ENCODE data around the gene TMEM11.

TMEM11 gene

DNA sequence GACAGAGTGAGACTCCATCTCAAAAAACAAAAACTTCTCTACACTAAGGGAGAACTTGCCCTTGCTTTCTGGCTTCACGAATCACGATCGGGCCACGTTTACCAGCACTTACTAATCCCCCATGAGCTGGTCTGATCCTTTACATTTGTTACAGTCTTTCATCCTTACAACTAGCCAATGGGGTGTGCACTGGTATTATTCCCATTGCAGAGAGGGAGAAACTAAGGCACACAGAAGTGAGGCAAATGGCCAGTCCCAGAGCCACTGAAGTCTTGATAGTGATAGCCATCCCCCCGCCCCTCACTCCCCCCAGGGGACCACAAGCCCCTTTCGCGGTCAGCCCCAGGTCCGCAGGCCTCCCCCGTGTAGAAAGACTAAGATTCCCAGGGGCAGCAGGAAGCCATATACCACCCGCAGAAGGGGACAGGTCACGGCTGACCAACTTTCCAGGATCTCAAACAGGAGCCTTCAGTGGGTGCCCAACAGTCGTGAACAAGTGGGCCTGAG is 38.4 kb upstream of the TMEM11 start:
- TF ChIP-seq, protein P1, sequence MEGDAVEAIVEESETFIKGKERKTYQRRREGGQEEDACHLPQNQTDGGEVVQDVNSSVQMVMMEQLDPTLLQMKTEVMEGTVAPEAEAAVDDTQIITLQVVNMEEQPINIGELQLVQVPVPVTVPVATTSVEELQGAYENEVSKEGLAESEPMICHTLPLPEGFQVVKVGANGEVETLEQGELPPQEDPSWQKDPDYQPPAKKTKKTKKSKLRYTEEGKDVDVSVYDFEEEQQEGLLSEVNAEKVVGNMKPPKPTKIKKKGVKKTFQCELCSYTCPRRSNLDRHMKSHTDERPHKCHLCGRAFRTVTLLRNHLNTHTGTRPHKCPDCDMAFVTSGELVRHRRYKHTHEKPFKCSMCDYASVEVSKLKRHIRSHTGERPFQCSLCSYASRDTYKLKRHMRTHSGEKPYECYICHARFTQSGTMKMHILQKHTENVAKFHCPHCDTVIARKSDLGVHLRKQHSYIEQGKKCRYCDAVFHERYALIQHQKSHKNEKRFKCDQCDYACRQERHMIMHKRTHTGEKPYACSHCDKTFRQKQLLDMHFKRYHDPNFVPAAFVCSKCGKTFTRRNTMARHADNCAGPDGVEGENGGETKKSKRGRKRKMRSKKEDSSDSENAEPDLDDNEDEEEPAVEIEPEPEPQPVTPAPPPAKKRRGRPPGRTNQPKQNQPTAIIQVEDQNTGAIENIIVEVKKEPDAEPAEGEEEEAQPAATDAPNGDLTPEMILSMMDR (IDR thresholded peaks at IDR 0.05; ENCODE audit: low read depth, low read length, missing control alignments) = no peak
- no peak for DNase-seq (ENCODE audit: low read depth)
- H3K4me3 ChIP-seq (ENCODE audit: low read depth, low read length) = peak overlapping the region; percentile 54; the same call in 1 of the 2 replicates

DNA sequence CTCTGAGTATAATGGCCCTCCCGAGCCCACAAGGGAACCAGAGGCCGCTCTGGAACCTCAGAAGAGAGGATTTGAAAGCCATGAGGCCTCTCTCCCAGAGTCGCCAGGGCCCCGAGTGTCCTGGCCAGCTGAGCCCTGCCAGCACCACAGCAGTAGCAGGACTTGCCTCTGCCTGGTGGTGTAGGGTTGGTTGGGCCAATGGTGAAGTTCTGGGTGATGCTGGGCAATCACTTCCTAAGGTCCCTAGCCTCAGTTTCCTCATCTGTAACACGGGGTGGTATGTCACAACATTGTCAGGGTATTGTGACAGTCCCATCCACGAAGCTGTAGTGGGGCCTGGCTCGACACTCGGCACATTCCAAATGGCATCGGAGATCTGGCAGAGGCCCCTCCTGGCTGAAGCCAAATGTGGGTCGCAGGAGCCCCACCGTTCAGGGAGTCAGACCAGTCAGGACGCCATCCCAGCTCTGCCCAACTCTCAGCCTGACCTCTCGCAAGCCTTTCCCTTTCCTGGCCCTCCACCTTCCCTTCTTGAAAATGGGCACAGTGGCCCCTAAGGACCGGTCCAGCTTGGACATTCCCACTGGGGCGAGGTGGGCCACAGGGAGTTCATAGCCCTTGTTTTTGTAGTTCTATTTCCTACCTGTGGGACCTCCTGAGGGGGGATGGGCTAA is 37.5 kb upstream of the TMEM11 start:
- no peak for DNase-seq (ENCODE audit: low read depth)
- H3K4me3 ChIP-seq (ENCODE audit: low read depth, low read length) = no peak overlapping the region
- TF ChIP-seq, protein P1 (IDR thresholded peaks at IDR 0.05; ENCODE audit: low read depth, low read length, missing control alignments) = no peak

GRCh38 chr17:21250854-21251253 is 36.9 kb upstream of the TMEM11 start:
- no peak overlapping the region for H3K4me3 ChIP-seq (ENCODE audit: low read depth, low read length)
- TF ChIP-seq, protein P1 (IDR thresholded peaks at IDR 0.05; ENCODE audit: low read depth, low read length, missing control alignments) = no peak
- DNase-seq (ENCODE audit: low read depth) = no peak

GRCh38 chr17:21249920-21250703 is 36.2 kb upstream of the TMEM11 start:
- TF ChIP-seq, protein P1 (IDR thresholded peaks at IDR 0.05; ENCODE audit: low read depth, low read length, missing control alignments) = no peak
- DNase-seq (ENCODE audit: low read depth) = no peak
- no peak overlapping the region for H3K4me3 ChIP-seq (ENCODE audit: low read depth, low read length)

DNA sequence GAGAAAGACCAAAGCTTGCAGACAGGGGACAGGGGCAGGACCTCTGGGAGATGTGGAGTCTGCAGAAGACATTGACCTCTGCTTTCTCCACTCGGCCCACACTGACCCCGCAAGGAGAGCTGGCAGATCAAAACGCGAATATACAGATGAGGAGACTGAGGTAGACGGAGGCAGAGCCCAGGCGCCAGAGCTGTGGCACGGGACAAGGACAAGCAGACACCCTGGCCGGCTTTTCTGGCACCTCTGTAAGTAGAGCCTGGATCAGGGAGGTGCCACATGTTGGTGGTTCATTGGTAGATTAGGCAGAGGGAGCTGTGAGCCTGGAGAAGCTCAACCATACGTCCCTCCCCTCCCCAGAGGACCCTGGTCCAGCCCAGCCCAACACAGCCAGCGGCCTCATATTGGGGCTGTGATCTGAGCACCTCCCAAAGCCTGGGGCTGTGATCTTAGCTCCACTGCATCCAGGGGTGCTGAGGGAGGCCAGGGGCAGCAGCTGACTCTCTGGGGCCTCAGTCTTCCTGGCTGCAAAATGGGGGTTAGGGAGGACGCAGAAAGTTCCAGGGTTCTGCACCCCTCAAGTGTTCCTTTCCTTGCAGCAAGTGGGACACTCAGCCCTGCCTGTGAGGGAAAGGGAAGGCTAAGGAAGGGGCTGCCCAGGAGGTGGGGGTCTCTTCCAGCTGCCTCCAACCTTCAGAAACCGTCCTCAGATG is 35.3 kb upstream of the TMEM11 start:
- DNase-seq (ENCODE audit: low read depth) = no peak
- no peak overlapping the region for H3K4me3 ChIP-seq (ENCODE audit: low read depth, low read length)
- TF ChIP-seq, protein P1 (IDR thresholded peaks at IDR 0.05; ENCODE audit: low read depth, low read length, missing control alignments) = no peak

DNA sequence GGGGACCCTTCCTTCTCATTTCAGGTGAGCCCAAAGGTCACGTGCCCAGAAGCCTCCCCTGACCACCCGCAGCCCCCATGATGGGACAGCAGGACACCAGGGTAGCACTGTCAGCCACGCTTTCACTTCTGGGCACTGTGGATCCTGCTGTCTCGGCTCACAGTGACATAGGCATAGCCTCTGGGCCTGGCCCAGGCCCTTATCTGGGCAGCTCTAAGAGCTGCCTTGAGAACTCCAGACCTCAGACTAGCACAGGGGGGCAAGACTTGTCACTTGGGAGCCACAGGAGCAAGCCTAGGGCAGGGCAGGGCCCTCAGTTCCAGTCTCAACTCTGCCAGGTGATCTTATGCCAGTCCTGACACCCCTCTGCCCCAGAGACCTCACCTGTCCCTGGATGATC is 34.5 kb upstream of the TMEM11 start:
- TF ChIP-seq, protein P1 (IDR thresholded peaks at IDR 0.05; ENCODE audit: low read depth, low read length, missing control alignments) = no peak
- no peak for DNase-seq (ENCODE audit: low read depth)
- no peak overlapping the region for H3K4me3 ChIP-seq (ENCODE audit: low read depth, low read length)
